Spleen (tissue), 7 donors: ENCODE measurements around the gene NME3.

Source experiments
- CTCF ChIP-seq, 11 experiments: fragments of 200-600 bp in 7 of 11; fragments of 450-650 bp in 4 of 11; sonication (generic) in 4 of 11; IDR thresholded peaks in 8 of 11; conservative IDR thresholded peaks in 3 of 11; 1 replicate in 7 of 11; 2 replicates in 4 of 11; pipeline versions ENCODE4 v1.4.0 to v1.8.0; 2016 to 2021; ENCODE audit warnings: antibody characterized with exemption in 11 of 11, inconsistent platforms in 4 of 11, mild to moderate bottlenecking in 1 of 11
- POLR2A ChIP-seq, 3 donors: fragments of 450-650 bp; IDR thresholded peaks; one replicate each; pipeline ENCODE4 v1.5.1; 2017; ENCODE audit warnings: antibody characterized with exemption in 3 of 3, mild to moderate bottlenecking in 1 of 3
- POLR2AphosphoS5 ChIP-seq, 3 donors: sonication (generic); formaldehyde crosslinking; IDR thresholded peaks; one replicate each; pipeline ENCODE4 v1.5.1; 2017; ENCODE audit warnings: antibody characterized with exemption in 3 of 3
- donor health status: DM: no; HTN: no; CAD: no; lungs with moderate emphysema.
- donor health status: DM: no; HTN: no; CAD: no.
- donor health status: DM: no; HTN: no; CAD: no.

GRCh38 chr16:1818873-1819525 lies 47.7 kb upstream of the NME3 start:
- TF ChIP-seq CTCF (IDR thresholded peaks at IDR 0.05 in 8 of 11, conservative IDR thresholded peaks at IDR 0.05 in 3 of 11) = no peak
- no peak for TF ChIP-seq POLR2AphosphoS5 (IDR thresholded peaks at IDR 0.05)
- TF ChIP-seq POLR2A (IDR thresholded peaks at IDR 0.05) = no peak
